GM12878 (cell line): ENCODE results near the gene SPTLC3. TPM values are rescaled to one million over a fixed set of nuclear protein-coding genes. Genes with fewer than 3 reads are reported as not detected.

ENCODE experiments used
- ATAC-seq: fragments of 200-7000 bp; cut with Tn5 transposase; 3 replicates; pipeline ENCODE4 v1.9.1; 2020; ENCODE audit warnings: mild to moderate bottlenecking, moderate library complexity
- BruUV-seq: library from RNA; stranded (reverse); fragments of 400-500 nt; replicated peaks from 2 replicates; lab custom pipeline; 2021; lab: Mats Ljungman, UMichigan
- CTCF ChIA-PET: fragments of 300-600 bp; sonication (Branson Sonifier 250); formaldehyde crosslinking; extraction: SDS; loops from one replicate; lab custom pipeline; 2021; ENCODE audit warnings: inconsistent platforms; lab: Yijun Ruan, JAX
- POLR2A ChIA-PET: fragments of 350-600 bp; formaldehyde crosslinking; extraction: SDS; loops from one replicate; lab custom pipeline; 2021; ENCODE audit warnings: inconsistent platforms; lab: Charles Lee
- RAD21 ChIA-PET: fragments of 300-600 bp; sonication (Branson Sonifier 250); formaldehyde crosslinking; loops from one replicate; lab custom pipeline; 2023; ENCODE audit warnings: antibody characterized with exemption; ENCODE audit not compliant: unreplicated experiment; lab: Charles Lee
- SMC1A ChIA-PET: fragments of 300-600 bp; sonication (Branson Sonifier 250); formaldehyde crosslinking; loops from one replicate; lab custom pipeline; 2023; ENCODE audit not compliant: unreplicated experiment, uncharacterized antibody; lab: Charles Lee
- DNase-seq: peaks from one replicate; pipeline ENCODE4 v3.0.0-alpha.2; 2011; ENCODE audit warnings: low read depth, low spot score
- FAIRE-seq: peaks from 3 replicates; lab custom pipeline; 2011; peaks lifted over from hg19 to GRCh38; lab: Jason Lieb, UNC
- H2AFZ ChIP-seq: 2 replicates; pipeline ENCODE4 v1.6.0; 2011; ENCODE audit warnings: low read depth, low read length, control low read depth; ENCODE audit not compliant: control insufficient read depth
- H3K27ac ChIP-seq: 2 replicates; pipeline ENCODE4 v1.5.1; 2011; ENCODE audit warnings: control low read depth; ENCODE audit not compliant: control insufficient read depth, insufficient read depth
- H3K27me3 ChIP-seq, 2 experiments: replicated peaks in 1 of 2; 2 replicates each; pipeline versions ENCODE4 v1.6.0 to v1.6.1; 2011; ENCODE audit warnings: low read length in 1 of 2; ENCODE audit not compliant: control insufficient read depth in 2 of 2, insufficient read depth in 2 of 2
- H3K36me3 ChIP-seq, 2 experiments: 2 replicates each; pipeline ENCODE4 v1.5.1; 2011; ENCODE audit warnings: low read length in 1 of 2; ENCODE audit not compliant: control insufficient read depth in 2 of 2, insufficient read depth in 2 of 2
- H3K4me1 ChIP-seq: 2 replicates; pipeline ENCODE4 v1.6.1; 2011; ENCODE audit warnings: mild to moderate bottlenecking, low read length, moderate library complexity, mixed read lengths; ENCODE audit not compliant: control insufficient read depth, insufficient read depth
- H3K4me2 ChIP-seq: 2 replicates; pipeline ENCODE4 v1.6.0; 2011; ENCODE audit warnings: control low read depth; ENCODE audit not compliant: control insufficient read depth, insufficient read depth
- H3K4me3 ChIP-seq: fragments of 200-600 bp; sonication (generic); 2 replicates; pipeline ENCODE4 v1.5.1; 2016
- H3K79me2 ChIP-seq: 2 replicates; pipeline ENCODE4 v1.6.0; 2011; ENCODE audit warnings: low read length; ENCODE audit not compliant: control insufficient read depth, insufficient read depth
- H3K9ac ChIP-seq: 2 replicates; pipeline ENCODE4 v1.8.0; 2011; ENCODE audit warnings: low read length, control low read depth, mixed read lengths; ENCODE audit not compliant: control insufficient read depth, insufficient read depth
- H3K9me3 ChIP-seq: replicated peaks from 3 replicates; pipeline ENCODE4 v1.5.1; 2011; ENCODE audit warnings: mild to moderate bottlenecking, low read length; ENCODE audit not compliant: control insufficient read depth, insufficient read depth
- H4K20me1 ChIP-seq: 2 replicates; pipeline ENCODE4 v1.6.0; 2011; ENCODE audit not compliant: control insufficient read depth, insufficient read depth
- CBFB ChIP-seq: IDR thresholded peaks from 2 replicates; pipeline ENCODE4 v1.6.1; 2016; ENCODE audit warnings: antibody characterized with exemption, low read depth
- HDAC6 ChIP-seq: fragments of 200-600 bp; sonication (generic); IDR thresholded peaks from one replicate; pipeline ENCODE4 v1.8.0; 2017; ENCODE audit warnings: antibody characterized with exemption; ENCODE audit not compliant: unreplicated experiment
- JUND ChIP-seq: IDR thresholded peaks from 2 replicates; pipeline ENCODE4 v1.6.1; 2012; ENCODE audit warnings: low read depth, mild to moderate bottlenecking, low read length, improper control_type of control experiment, moderate library complexity
- LARP7 ChIP-seq: fragments of 450-650 bp; IDR thresholded peaks from 2 replicates; pipeline ENCODE4 v1.6.1; 2017; ENCODE audit warnings: mild to moderate bottlenecking
- NFYA ChIP-seq: IDR thresholded peaks from 2 replicates; pipeline ENCODE4 v1.6.1; 2011; ENCODE audit warnings: low read depth, mild to moderate bottlenecking, low read length, improper control_type of control experiment, borderline replicate concordance
- NR2F1 ChIP-seq: fragments of 450-650 bp; conservative IDR thresholded peaks from 2 replicates; pipeline ENCODE4 v1.6.1; 2017; ENCODE audit warnings: mild to moderate bottlenecking
- POU2F2 ChIP-seq: IDR thresholded peaks from 3 replicates; pipeline ENCODE4 v1.6.1; 2011; ENCODE audit warnings: low read depth, mild to moderate bottlenecking, low read length, borderline replicate concordance
- RAD21 ChIP-seq: IDR thresholded peaks from 2 replicates; pipeline ENCODE4 v1.6.1; 2011; ENCODE audit warnings: mild to moderate bottlenecking, low read depth, low read length, moderate library complexity; ENCODE audit not compliant: insufficient read depth
- RCOR1 ChIP-seq: conservative IDR thresholded peaks from 2 replicates; pipeline ENCODE4 v1.6.1; 2012; ENCODE audit warnings: low read depth, low read length, improper control_type of control experiment
- RUNX3 ChIP-seq: IDR thresholded peaks from 2 replicates; pipeline ENCODE4 v1.6.1; 2012; ENCODE audit warnings: low read length, inconsistent platforms
- SP1 ChIP-seq: IDR thresholded peaks from one replicate; pipeline ENCODE4 v1.6.1; 2011; ENCODE audit warnings: low read depth, low read length
- SUPT20H ChIP-seq: IDR thresholded peaks from 2 replicates; pipeline ENCODE4 v1.6.1; 2011; ENCODE audit warnings: low read depth, mild to moderate bottlenecking, low read length, moderate library complexity, borderline replicate concordance; ENCODE audit not compliant: control insufficient read depth
- ZNF622 ChIP-seq: fragments of 450-650 bp; IDR thresholded peaks from 2 replicates; pipeline ENCODE4 v1.6.1; 2017; ENCODE audit warnings: mild to moderate bottlenecking, inconsistent platforms
- ZZZ3 ChIP-seq: IDR thresholded peaks from 2 replicates; pipeline ENCODE4 v1.6.1; 2011; ENCODE audit warnings: low read depth; ENCODE audit not compliant: control insufficient read depth, insufficient read length
- WGBS: methylation state at CpG from one replicate; pipeline ENCODE4 v1.1.6; 2016; ENCODE audit warnings: low lambda C conversion rate; ENCODE audit not compliant: insufficient replicate concordance, insufficient coverage; ENCODE audit errors: missing lambda C conversion rate; 5-methylcytosine and 5-hydroxymethylcytosine counted together
- in situ Hi-C: fragments of 300-500 bp; cut with MboI; formaldehyde crosslinking; loops from 9 replicates; pipeline ENCODE4 v1.14.3; 2018; ENCODE audit warnings: mixed read lengths
- intact Hi-C: fragments of 100-400 bp; cut with micrococcal nuclease; formaldehyde crosslinking; loops from one replicate; pipeline ENCODE4 v1.14.2; 2022; ENCODE audit not compliant: unreplicated experiment
- polyA plus RNA-seq, 11 experiments: library from polyadenylated mRNA; depleted of rRNA in 4 of 11; unstranded in 6 of 11; stranded (reverse) in 5 of 11; fragments of >200 nt; fragmentation: Nextera tagmentation in 4 of 11; fragmentation: Illumina TruSeq in 1 of 11; extraction: Ambion mirVana in 4 of 11; extraction: Trizol in 1 of 11; gene quantifications; 1 replicate in 1 of 11; 2 replicates in 10 of 11; pipeline versions ENCODE4 v1.2.1 to v1.2.3, GENCODE V29; 2011 to 2016; ENCODE audit warnings: inconsistent platforms in 2 of 11, missing spikeins in 2 of 11, low read depth in 1 of 11
- total RNA-seq, 4 experiments: library from RNA; depleted of rRNA in 3 of 4; stranded (reverse); fragments of >200 nt in 3 of 4; fragmentation: Illumina TruSeq in 1 of 4; extraction: Trizol in 1 of 4; gene quantifications; 2 replicates each; pipeline versions ENCODE4 v1.2.1 to v1.2.3, GENCODE V29; 2013 to 2021
- TF ChIP-seq, protein P1 (sequence below): IDR thresholded peaks from 2 replicates; pipeline ENCODE4 v1.6.1; 2011; ENCODE audit warnings: low read depth, low read length, improper control_type of control experiment, borderline replicate concordance
- TF ChIP-seq, protein P2 (sequence below): fragments of 450-650 bp; formaldehyde crosslinking; IDR thresholded peaks from 2 replicates; pipeline ENCODE4 v1.5.0; 2022; ENCODE audit warnings: mild to moderate bottlenecking, missing genetic modification characterization

The SPTLC3 gene
- total and polyA plus RNA-seq, 10 of the 15 experiments (the other 5 are each of a cell fraction or from before 2014, with no cell fraction given): 0.04 to 0.29 (median 0.06) TPM; not detected in 7

DNA sequence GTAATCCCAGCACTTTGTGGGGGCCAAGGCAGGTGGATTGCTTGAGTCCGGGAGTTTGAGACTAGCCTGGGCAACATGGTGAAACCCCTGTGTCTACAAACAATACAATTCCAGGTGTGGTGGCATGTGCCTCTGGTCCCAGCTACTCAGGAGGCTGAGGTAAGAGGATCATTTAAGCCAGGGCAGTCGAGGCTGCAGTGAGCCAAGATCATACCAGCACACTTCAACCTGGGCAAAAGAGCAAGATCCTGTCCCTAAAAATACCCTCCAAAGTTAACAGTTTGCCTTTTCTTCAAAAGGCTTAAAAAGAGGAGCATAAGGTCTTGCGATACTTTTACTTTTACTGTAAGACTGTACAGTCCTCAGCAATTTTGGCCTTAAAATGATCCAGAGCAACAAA lies 10.7 kb upstream of the SPTLC3 start:
- Histone ChIP-seq H3K79me2 (no peaks in the 10 kb centered on the region), H3K4me3 (no peak overlapping the region), H3K9ac (no peak overlapping the region), H3K9me3 (no peaks in the 10 kb centered on the region), H3K27me3 (no peaks in the 10 kb centered on the region; a peak in 1 of 4 replicates), H2AFZ (no peak overlapping the region), H4K20me1 (no peaks in the 10 kb centered on the region), H3K4me2 (no peak overlapping the region), H3K27ac (no peak overlapping the region), H3K36me3 (no peaks in the 10 kb centered on the region), H3K4me1 (no peaks in the 10 kb centered on the region)
- ChIA-PET POLR2A (no interaction called here), SMC1A (no interaction called here), CTCF (no interaction called here), RAD21 (no interaction called here)
- TF ChIP-seq CBFB (no peak), JUND (no peak), NR2F1 (no peak), ZZZ3 (no peak), LARP7 (no peak), SUPT20H (no peak), NFYA (no peak), ZNF622 (no peak), RCOR1 (no peak), POU2F2 (no peak), SP1 (no peak), RAD21 (no peak), RUNX3 (no peak), HDAC6 (no peak)
- TF ChIP-seq, protein P1, sequence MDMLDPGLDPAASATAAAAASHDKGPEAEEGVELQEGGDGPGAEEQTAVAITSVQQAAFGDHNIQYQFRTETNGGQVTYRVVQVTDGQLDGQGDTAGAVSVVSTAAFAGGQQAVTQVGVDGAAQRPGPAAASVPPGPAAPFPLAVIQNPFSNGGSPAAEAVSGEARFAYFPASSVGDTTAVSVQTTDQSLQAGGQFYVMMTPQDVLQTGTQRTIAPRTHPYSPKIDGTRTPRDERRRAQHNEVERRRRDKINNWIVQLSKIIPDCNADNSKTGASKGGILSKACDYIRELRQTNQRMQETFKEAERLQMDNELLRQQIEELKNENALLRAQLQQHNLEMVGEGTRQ: no peak
- TF ChIP-seq, protein P2, sequence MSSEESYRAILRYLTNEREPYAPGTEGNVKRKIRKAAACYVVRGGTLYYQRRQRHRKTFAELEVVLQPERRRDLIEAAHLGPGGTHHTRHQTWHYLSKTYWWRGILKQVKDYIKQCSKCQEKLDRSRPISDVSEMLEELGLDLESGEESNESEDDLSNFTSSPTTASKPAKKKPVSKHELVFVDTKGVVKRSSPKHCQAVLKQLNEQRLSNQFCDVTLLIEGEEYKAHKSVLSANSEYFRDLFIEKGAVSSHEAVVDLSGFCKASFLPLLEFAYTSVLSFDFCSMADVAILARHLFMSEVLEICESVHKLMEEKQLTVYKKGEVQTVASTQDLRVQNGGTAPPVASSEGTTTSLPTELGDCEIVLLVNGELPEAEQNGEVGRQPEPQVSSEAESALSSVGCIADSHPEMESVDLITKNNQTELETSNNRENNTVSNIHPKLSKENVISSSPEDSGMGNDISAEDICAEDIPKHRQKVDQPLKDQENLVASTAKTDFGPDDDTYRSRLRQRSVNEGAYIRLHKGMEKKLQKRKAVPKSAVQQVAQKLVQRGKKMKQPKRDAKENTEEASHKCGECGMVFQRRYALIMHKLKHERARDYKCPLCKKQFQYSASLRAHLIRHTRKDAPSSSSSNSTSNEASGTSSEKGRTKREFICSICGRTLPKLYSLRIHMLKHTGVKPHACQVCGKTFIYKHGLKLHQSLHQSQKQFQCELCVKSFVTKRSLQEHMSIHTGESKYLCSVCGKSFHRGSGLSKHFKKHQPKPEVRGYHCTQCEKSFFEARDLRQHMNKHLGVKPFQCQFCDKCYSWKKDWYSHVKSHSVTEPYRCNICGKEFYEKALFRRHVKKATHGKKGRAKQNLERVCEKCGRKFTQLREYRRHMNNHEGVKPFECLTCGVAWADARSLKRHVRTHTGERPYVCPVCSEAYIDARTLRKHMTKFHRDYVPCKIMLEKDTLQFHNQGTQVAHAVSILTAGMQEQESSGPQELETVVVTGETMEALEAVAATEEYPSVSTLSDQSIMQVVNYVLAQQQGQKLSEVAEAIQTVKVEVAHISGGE (CRISPR knock-in tag): no peak
- DNase-seq (no peak), ATAC-seq (no peak), FAIRE-seq (no peak)
- intact Hi-C loops (no loop called here), in situ Hi-C loops (no loop called here)
- no TSS peak for BruUV-seq
- 33% methylated on average over 3 of the region's 3 CpGs for WGBS
